HK-2 (cell line): ENCODE results near the gene SPDEF.

ENCODE experiments used
- DNase-seq: peaks from one replicate; pipeline ENCODE4 v3.0.0-alpha.2; 2018; ENCODE audit not compliant: unreplicated experiment

Gene SPDEF

DNA sequence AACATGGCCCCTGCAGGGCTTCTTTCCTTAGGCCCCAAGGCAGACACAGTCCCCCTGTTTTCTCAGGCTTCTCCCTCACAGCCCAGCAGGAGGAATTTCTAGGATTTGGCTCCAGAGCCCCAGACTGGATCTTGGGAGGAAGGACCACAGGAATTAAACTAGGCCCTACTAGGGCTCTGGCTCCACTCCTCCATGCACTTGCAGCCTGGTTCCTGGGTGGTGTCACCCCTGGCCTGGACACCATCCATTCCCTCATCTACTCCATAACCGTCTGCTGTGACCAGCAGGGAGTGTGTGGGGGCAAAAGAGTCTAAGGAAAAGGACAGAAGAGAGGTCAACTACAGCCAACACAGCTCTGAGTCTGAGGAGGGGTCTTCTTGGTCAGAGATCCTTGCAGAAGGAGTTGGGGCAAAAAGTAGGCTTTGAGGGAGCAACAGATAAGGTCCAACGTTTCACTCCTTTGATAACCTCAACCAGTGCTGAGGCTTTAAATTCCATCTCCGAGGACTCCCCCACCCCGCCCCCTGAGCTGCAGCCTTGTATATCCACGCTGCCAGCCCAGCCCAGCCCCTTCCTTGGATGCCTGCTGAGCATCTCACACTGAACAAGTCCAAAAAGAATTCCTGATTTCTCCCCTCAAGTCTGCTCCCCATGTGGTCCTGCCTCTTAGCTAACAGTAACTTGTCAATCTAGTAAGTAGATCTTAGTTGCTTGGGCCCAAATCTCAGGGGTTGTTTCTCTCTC lies 27.9 kb upstream of the SPDEF start:
- no peak for DNase-seq

DNA sequence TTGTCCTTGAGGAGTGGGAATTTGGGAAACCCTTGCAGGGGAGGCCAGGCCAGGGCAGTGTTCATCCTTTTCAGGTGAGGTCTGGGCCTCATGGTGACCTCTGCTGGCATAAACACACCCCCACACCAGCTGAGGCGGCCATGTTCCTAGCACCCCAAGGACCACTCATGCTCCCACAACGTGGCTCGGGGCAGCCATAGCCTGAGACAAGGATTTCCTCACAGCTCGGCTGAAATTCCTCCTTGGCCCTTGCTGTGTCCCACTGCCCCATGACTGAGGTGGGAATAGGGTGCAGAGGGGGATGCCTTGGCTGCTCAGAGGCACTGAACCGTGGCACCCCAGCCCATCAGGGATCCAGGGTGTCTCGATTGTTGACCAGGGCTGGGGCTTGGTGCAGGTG lies 27.3 kb upstream of the SPDEF start:
- DNase-seq = no peak

DNA sequence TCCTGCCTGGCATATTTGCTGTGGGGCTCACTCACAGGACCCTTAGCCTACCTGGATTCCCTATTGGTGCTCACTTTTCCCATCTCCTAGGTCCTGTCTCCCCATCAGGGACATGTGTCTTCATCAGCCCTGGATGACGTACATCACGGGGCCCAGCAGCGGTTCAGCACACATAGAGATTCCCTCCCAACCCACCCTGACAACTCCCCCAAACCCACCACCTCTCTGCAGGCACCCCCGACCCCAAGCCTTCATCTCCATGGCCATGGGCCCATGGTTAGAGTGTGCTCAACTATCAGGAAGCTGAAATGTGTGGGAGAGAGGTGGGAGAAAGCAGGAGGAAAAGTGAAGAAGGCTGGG lies 25.4 kb upstream of the SPDEF start:
- DNase-seq = no peak

- DNase-seq = no peak
Observed at GRCh38 chr6:34580707-34581560, 24.8 kb upstream of the SPDEF start.

- no peak for DNase-seq
Observed at GRCh38 chr6:34578445-34579262, 22.5 kb upstream of the SPDEF start.

DNA sequence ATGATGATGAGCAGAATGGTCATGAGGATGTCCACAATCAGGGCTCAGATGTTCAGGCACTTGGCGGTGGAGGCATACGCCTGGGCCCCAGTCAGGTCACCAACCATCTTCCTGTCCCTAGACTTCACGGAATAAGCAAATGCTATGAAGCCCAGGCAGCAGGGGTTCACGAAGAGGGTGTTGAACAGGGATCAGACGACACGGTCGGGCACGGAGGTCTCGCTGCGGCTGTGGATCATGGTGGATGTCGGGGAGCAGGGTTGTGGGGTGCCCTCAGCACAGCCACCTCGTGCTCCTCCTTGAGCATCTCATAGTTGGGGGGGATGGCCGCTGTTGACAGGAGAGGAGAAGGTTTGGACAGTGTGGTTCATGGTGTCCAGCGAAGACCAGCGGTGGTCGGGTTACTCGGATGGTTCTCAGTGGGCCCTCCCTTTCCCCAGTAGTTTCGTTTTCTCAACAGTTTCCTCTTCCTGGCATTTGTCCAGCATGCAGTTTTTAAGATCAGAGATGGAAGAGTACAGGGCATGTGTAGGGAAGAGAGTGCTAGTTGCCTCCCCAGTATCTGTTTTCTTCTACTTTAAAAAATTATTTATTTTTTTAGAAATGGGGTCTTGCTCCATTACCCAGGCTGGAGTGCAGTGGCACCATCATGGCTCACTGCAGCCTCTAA lies 20.3 kb upstream of the SPDEF start:
- no peak for DNase-seq

DNA sequence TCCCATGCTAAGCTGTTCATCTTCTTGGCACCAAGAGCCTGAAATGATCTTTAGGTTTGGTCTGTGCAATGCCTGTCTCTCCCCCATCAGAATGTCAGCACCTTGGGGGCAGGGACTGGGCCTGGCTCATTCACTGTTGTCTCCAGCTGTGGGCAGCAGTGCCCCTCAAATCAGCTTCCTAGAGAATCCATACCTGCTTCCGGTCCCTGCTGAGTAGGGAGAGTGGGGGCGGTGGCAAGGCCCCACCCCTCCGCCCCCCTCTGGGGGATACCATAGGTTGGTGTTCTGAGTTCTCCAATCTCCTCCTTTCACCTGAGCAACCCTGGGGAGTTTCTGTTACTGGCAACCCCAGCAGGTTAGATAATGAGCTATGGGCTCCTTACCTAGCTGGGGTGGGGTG lies 19.2 kb upstream of the SPDEF start:
- DNase-seq = no peak

GRCh38 chr6:34574647-34575293 lies 18.6 kb upstream of the SPDEF start:
- DNase-seq = no peak

GRCh38 chr6:34573567-34574183 lies 17.5 kb upstream of the SPDEF start:
- no peak for DNase-seq

- no peak for DNase-seq
Observed at GRCh38 chr6:34572585-34572984, 16.5 kb upstream of the SPDEF start.

- DNase-seq = no peak
Observed at GRCh38 chr6:34572021-34572420, 15.9 kb upstream of the SPDEF start.

- DNase-seq = no peak
Observed at GRCh38 chr6:34571388-34571787, 15.3 kb upstream of the SPDEF start.

GRCh38 chr6:34570066-34570833 lies 14.1 kb upstream of the SPDEF start:
- DNase-seq = no peak

GRCh38 chr6:34569361-34569973 lies 13.3 kb upstream of the SPDEF start:
- no peak for DNase-seq

DNA sequence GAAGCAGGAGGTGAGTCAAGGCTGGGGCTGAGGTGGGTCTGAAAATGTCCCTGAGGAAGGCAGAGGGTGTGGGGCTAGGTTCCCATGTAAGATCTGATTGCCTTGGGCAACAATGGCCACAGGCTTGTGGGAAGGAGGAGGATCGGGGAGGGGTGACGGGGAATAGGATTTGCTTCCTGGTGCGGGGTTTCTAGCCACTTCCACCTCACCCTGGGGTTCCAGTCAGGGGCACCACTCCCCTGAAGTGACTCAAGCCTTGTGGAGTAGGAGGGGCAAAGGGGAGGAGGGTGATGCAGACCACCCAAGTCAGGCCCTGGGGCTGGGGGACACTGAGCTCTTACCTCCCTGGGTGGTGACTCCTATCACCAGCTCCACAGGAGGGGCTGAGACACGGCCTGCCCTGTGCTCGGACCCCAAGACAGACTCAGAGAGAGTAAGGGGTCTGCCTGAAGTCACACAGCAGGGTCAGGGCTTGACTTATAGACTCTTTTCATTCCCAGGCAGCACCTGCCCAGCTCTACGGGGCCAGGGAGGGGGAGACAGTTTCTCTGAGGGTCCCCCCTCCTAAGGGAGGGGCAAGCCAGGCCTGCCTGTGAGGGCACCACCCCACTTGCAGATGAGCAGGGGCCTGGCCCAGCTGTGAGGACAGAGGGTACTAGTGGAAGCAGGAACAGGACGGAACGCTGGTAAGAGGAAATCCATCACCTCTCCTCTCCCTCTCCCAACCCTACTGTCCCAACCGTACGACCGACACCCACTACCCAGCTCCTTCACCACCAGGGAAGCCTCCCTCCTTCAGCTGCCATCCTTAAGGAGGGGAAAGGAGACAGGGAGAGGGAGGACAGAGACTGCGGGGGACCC lies 12.4 kb upstream of the SPDEF start:
- no peak for DNase-seq

DNA sequence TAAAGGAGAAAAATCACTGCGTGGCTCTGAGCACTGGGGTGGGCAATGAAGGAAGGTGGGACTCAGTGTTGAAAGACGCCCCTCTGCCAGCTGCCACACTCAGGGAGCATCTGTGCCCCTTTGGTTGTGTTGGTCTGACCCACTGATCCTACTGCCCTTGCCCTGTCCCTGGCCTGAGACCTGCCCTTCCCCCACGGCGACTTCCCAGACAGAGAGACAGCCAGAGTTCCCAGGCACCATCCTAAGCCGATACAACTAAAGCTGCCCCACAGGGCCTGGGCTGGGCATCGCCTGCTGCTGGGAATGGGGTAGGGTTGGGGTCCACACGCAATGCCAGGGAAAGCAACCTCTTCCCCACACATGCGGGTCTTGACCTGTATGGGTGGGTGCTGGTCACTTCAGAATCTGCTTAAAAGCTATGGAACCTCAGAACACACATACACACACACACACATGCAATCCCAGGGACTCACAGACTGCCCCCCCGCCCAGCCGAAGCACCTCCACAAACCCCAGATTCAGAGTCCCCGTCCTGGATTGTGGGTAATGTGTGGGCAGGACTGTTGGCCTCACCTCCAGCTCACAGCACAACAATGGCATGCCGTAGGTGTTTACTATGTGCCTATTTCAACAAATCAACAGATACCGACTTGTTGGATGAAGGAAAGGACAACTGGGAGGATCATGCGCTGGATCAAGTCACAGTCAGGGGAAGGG lies 10.9 kb upstream of the SPDEF start:
- no peak for DNase-seq

DNA sequence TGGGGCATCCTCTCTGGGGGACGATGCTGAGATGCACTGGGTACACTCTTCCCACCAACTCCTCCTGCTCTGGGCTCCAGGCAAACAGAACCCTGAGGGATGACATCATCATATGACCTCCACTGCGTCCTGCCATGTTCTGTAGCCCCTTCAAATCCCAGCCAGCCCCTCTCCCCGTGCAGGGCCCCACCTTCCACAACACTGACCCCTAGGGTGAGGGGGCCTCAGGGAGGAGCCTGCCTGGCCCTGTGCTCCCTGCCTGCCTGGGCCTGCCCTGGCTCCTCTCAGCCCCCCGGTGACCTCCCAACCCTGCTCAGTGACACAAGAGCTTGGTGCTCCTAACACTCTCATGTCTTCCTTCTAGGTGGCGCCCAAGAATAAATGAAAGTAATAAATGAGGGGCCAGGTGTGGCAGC lies 9.6 kb upstream of the SPDEF start:
- no peak for DNase-seq

DNA sequence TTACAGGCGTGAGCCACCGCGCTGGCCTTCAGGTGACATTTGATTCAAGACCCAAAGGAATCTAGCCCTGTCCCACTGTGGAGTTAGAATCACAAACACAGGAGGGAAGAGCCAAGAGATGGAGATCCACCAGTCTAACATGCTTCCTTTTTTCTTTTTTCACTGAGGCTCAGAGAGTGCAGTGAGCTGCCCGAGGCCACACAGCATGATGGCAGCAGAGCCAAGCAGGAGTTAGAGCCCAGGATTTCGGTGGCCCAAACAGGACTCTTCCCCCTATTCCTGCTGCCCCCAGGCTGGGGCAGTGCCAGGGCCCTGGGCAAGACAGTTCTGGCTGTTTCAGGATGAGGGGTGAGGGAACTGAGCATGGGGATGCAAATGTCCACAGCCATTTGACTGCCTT lies 8.1 kb upstream of the SPDEF start:
- DNase-seq = no peak
